Adrenal gland (tissue), 5 donors: ENCODE data around the gene TXLNG.
A peak's percentile ranks its signal among the peaks of the same experiment; 100 is the strongest.

ENCODE experiments used
- POLR2A ChIP-seq, 2 donors: fragments of 450-650 bp; IDR thresholded peaks; one replicate each; pipeline ENCODE4 v1.6.1; 2017; ENCODE audit warnings: antibody characterized with exemption in 2 of 2, mild to moderate bottlenecking in 2 of 2, moderate library complexity in 1 of 2
- TF ChIP-seq, protein P1 (sequence below), 6 experiments: fragments of 450-650 bp in 4 of 6; fragments of 200-600 bp in 2 of 6; sonication (generic) in 1 of 6; IDR thresholded peaks; 1 replicate in 5 of 6; 2 replicates in 1 of 6; pipeline versions ENCODE4 v1.5.1 to v1.8.0; 2016 to 2021; ENCODE audit warnings: antibody characterized with exemption in 6 of 6, mild to moderate bottlenecking in 2 of 6, moderate library complexity in 1 of 6
- donor health status: DM: no; HTN: no; CAD: no.

- TF ChIP-seq, protein P1, sequence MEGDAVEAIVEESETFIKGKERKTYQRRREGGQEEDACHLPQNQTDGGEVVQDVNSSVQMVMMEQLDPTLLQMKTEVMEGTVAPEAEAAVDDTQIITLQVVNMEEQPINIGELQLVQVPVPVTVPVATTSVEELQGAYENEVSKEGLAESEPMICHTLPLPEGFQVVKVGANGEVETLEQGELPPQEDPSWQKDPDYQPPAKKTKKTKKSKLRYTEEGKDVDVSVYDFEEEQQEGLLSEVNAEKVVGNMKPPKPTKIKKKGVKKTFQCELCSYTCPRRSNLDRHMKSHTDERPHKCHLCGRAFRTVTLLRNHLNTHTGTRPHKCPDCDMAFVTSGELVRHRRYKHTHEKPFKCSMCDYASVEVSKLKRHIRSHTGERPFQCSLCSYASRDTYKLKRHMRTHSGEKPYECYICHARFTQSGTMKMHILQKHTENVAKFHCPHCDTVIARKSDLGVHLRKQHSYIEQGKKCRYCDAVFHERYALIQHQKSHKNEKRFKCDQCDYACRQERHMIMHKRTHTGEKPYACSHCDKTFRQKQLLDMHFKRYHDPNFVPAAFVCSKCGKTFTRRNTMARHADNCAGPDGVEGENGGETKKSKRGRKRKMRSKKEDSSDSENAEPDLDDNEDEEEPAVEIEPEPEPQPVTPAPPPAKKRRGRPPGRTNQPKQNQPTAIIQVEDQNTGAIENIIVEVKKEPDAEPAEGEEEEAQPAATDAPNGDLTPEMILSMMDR (IDR thresholded peaks at IDR 0.05), result no peak
- peak; percentile 88 to 96 for TF ChIP-seq POLR2A (IDR thresholded peaks at IDR 0.05)
Observed at GRCh38 chrX:16786139-16786790, at the start of gene TXLNG.
